Forelimb muscle (tissue), 1 donor: ENCODE measurements around the gene SMURF1. TPM values are rescaled to one million over a fixed set of nuclear protein-coding genes. Genes with fewer than 3 reads are reported as not detected.

Experiments used
- DNase-seq: peaks from one replicate; pipeline ENCODE4 v3.0.0-alpha.2; 2013; ENCODE audit warnings: low read depth
- polyA plus RNA-seq: library from polyadenylated mRNA; unstranded; fragments of 120-200 nt; gene quantifications from one replicate; pipeline ENCODE4 v1.2.1, GENCODE V29; 2013; ENCODE audit not compliant: insufficient read length

The SMURF1 gene
- polyA plus RNA-seq, 1 donor: 8.8 TPM

DNA sequence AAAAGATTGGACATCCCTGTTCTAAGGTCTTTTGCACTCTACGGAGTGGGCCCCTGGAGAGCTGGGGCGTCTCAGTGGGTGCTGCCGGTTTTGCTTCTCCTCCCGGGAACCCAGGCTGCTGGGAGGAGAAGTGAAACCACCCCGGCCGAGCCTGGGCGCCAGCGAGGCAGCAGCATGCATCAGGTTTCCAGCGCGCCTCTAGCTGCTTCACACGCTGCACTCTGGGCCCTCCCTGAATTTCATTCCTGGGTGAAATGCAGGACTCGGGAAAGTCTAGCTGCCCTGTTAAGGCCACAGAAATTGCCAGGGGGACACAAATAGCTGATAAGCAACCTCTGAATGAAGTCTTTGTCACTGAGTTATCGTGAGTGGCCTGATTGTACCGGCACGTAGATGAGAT is 138.1 kb downstream of the SMURF1 start:
- no peak for DNase-seq

DNA sequence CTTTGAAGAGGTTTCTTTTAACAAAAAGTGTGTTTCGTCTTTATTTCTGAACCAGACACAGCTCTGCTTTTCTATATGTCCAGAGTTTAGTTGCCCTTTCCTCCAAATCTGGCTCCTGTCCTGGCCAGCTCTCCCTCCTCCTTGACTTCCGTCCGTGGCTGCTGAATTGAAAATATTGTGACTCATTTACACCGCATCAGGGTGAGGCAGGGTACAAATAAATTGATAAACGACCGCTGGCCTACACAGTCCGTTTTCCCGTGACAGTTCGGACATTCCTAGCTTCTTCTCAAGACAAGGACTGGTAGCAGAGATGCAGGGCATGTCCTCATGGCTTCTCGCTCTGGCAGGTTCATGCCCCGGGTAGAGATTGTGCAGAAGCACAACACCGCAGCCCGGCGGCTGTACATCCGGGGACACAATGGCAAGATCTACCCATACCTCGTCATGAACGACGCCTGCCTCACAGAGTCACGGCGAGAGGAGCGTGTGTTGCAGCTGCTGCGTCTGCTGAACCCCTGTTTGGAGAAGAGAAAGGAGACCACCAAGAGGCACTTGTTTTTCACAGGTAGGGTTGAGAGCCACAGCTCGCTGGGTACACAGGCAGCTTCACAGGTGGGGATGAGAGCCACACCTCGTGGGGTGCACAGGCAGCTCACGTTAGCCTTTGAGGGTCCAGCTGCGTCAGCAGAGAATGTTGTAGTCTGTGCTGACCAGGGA is 139.0 kb downstream of the SMURF1 start:
- DNase-seq: no peak

DNA sequence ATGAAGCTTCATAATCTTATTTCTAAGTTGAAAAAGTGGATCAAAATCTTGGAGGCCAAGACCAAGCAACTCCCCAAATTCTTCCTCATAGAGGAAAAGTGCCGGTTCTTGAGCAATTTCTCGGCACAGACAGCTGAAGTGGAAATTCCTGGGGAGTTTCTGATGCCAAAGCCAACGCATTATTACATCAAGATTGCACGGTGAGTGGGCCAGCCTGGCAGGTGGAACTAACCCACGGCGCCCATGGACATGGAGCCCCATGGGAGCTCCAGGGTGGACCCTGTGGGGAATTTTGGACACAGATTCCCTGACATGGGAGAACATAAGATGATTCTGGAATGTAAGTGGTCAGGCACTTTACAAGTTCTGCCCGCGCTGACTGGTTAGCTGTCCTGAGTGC is 139.7 kb downstream of the SMURF1 start:
- DNase-seq: no peak

DNA sequence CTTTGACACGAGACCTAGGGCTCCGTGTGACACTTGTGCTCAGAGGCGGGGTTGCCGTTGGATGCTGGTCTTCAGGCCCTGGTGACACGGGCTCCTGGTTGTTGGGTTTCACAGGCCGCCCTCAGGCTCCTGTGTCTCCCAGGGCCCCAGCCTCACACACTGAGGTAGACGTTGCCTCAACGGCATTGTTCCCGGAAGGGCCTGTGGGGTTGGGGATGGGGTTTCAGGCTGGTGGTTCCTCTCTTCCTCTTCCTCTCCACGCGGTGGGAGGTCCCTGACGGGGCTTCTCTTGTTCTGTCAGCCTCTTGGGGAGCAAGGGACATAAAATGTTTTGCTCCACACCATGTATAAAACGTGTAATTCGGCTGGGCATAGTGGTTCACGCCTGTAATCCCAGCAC is 140.5 kb downstream of the SMURF1 start:
- DNase-seq: no peak

DNA sequence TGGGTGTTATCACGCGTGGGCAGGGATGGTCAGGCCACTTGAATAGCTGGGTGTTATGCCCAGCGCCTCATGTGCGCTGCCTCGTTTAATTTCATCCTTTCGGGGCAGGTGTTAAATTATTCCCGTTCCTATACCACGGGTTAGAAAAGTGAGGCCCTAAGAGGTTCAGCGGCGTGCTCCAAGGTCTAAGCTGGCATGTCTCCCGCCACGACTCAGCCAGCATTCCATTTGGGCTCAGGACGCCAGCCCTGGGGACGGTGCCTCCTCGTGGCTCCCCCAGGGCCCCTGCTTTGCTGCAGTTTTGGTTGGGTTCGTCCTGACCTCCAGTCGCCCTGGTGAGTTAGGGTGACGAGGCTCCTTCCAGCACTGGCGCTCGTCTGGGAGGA is 141.1 kb downstream of the SMURF1 start:
- DNase-seq: no peak

DNA sequence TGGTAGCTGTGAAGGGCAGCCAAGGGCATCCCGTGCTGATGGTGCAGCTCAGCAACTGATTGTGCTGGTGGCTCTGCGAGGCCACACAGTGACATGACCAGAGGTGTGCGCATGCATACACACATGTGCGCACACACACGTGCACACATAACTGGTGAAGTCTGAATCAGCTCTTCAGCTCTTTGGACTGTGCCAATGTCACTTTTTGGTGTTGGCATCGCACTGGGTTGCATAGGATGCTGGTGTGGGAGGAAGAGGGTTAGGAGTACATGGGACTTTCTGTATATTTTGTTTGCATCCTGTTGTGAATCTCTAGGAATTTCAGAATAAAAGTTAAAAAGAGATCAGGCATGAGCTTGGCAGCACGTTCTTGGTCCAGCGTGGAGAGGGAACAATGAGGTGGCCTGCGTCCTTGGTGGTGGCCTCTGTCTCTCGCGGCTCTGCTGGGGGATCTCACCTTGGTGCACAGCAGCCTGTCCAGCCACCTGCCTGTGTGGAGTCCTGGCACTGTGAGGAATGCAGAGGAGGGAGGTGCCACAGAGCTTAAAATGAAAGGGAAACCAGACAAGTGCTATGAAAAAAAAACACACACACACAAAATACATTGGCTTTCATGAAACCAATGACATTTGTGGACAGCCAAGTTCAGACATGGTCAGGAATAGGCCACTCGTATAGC is 141.6 kb downstream of the SMURF1 start:
- DNase-seq: no peak

DNA sequence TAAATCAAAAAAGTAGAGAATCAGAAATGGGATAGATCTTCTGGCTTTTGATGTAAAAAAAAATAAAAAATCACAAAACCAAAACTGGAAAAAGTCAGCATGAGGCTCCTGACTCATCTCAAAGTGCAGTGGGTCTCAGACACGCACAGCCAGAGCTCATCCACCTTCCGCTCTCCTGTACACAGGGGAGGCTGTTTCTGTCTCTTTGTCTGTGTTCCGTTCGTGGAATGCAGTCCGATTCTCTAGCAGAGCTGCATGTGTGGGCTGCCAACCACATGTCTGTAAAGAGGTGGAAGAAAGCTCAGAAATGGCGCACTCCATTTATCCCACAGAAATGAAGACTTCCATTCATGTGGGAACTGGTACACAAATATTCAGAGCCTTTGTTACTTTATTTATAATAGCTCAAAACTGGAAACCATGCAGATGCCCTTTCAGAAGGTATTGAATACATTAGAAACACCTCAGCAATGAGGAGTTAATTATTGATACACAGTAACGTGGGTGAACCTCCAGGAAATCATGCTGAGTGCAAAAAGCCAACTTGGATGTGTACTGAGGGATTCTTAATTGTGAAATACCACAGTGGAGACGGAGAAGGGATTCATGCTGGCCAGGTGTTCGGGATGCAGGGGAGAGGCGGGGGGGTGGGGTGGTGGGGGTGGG is 142.3 kb downstream of the SMURF1 start:
- no peak for DNase-seq

DNA sequence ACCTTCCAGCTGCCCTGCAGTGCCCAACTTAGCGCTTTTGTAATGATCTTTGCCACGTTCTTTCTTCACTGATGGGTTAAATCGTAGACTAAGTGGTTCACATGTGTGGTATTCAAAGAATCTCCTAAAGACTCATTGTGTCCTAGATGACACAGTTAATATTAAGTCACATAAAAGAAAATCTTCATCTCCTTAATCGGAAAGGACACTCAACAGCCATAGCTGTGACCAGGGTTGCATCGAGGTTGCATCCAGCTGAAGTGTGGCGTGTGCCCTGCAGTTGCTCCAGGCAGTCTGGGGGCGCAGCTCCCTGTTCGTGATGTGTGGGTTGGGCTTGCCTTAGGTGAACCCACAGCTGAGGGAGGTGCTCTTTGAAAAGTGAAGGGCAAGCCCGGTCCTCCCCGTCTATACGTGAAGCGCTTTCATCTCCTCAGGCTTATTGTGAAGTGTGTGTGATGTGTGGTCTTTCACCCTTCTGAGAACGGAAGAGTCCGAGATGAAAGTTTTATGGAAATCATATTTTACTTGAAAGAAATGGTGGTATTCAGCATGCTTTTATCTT is 142.9 kb downstream of the SMURF1 start:
- no peak for DNase-seq

DNA sequence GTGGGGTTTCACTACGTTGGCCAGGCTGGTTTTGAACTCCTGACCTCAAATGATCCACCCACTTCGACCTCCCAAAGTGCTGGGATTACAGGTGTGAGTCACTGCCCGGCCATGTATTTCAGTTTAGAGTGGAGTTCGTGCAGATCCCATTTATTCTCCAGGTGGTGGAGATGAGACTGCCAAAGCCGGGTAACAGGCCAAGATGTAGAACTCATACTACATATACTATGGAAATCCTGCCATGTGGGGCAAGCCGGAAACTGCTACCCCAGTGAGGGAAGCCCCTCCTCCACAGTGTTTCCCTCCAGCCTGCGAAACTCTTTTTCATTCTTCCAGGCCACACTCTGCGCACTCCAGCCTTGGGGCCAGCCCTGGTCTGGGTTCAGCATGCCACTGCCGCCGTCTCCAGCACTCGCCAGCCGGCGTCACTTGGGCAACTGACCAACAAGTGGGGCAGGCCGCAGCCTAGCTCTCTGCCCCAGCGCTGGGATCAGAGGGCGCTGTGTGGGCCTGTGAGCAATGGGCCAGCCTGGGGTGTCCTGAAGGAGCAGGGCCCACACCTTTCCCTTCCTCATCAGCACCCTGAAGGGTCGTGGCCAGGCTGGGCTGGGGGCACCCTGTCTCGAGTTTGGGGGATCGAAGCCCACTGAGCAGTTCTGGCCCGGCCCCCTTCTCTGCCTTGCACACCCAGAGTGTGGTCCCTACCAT is 143.6 kb downstream of the SMURF1 start:
- no peak for DNase-seq

DNA sequence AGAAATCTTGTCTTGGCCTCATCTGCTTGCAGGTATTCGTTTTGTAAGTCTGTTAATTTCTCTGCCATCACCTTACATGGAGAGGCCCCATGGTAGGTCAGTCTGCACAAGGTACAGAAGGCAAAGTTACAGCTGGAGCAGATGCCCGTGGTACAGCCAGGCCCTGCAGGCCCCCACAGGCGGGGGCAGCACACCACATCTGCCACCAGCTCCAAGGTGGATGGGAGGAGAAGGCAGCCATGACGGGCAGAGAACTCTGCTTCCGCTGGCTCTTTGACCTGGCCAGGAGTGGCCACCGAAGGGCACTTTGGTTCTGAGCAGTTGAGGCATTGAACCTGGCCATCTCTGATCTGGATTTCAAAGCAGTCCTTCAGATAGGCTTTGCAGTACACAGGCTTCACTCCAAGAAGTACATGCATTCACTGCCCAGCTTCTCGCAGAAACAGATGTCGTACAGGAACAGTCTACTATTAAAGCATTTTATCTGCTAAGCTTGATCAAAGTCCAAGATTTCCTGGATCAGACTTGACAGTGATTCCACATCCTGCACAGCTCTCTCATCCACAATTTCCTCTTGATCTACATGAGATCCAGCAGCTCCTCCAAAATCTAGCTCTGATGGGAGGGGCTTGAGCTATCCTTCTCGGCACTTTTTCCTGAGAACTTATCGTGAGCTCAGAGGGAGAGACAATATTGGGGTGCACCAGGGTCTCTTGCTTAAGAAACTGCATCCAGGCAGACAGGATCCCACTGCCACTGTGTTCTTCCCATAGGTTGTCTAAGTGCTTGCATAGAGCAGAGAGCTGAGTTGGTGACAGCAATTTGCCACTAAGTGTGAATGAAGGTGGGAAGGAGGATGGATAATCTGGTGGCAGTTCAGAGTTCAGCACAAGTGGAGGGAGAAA is 144.8 kb downstream of the SMURF1 start:
- no peak for DNase-seq

DNA sequence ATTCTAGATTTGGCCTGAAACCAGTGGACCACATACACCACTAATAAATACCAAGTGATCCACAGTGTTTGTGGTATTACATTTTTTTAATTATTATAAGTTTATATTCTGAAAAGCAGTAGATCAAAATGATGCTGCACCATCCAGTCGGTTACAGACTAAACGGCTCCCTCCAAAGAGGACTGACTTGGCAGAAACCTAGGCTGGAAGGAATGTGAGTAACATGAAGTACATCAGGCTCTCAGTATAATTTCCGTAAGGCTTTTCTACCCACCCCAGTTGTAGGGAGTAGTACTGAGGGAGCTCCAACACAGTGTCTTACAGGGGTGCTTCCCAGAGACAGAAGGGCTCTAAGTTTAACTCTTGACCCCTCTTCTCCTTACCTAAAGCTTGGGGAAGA is 146.1 kb downstream of the SMURF1 start:
- DNase-seq: no peak

DNA sequence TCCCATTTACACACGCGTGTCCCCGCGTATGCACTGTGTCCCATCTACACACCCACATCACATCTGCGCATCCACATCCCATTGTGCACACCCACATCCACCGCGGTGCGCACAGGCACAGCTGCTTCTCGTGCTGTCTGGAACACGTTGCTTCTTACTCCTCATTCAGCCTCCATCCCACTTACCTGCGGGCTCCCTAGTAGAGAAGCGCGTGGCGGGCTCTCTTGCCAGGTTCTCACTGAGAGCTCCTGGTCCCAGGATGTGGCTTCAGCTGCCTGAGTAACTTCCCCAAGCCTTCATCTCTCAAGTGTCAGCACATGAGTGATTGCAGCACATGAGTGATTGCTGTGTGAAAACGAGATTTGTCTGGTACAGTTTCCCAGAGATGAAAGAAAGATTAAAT is 147.8 kb downstream of the SMURF1 start:
- DNase-seq: no peak

DNA sequence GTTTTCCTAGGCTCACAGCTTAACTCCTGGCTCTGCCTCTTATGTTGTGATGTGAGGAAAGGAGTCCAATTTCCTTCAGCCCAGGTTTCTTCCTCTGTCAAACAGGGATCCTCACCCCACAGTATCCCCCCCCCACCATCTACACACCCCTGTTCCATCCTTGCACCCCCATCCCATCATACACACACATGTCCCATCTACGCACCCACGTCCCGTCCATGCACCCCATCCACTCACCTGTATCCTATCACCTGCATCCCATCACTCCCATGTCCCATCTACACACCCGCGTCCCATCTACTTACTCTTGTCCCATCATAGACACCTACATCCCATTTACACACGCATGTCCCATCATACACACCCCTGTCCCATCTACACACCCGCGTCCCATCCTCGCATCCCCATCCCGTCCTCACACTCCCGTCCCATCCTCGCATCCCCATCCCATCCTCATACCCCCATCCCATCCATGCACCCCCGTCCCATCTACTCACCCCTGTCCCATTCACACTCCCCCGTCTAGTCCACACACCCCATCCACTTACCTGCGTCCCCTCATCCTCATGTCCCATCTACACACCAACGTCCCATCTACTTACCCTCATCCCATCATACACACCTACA is 148.3 kb downstream of the SMURF1 start:
- no peak for DNase-seq

DNA sequence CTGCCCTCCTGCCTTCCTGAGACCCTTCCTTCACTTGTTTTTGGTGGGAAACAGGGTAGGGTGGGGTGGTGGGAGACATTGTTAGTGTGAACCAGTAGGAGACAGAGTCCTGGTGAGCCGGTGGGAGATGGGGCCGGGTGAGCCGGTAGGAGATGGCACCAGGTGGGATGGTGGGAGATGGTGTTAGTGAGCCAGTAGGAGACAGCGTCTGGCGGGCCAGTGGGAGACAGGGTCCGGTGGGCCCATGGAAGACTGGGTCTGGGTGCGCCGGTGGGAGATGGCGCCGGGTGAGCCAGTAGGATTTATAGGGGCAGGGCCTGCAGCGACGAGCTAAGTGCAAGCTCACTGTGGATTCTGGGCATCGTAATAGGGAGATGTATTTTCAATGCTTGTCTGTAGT is 148.8 kb downstream of the SMURF1 start:
- DNase-seq: no peak

DNA sequence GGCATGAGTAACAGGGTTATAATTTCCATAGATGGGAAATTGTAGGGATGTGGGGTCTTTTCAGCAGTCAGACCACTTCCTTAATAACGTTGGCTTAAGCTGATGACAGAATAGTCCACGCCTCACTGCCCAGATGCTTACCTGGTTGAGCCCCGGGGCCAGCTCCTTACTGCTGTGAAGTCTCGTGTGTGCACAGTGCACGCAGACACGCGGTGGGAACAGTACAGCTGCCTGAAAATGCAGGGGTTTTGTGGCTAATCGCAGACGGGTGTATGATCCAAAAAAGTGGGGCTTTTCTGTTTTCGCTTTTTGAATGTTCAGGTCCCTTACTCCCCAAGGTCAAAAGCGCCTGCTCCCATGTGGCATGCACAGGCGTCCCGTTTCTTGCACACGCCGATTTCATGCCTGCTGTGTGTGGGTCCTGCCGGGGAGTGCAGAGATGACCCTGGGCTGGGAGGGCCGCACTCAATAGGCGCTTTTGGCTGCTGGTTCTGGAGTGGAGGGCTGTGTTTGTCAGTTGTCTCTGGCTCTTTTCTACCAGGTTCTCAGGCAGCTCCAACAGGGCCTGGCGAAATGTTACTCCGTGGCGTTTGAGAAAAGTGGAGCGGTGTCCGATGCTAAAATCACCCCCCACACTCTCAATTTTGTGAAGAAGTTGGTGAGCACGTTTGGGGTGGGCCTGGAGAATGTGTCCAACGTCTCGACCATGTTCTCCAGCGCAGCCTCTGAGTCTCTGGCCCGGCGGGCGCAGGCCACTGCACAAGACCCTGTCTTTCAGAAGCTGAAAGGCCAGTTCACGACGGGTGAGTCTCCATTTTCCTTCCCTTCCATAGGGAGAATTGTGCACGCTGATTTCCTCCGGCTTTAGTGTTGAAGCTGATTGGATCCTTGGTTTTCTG is 149.6 kb downstream of the SMURF1 start:
- no peak for DNase-seq

DNA sequence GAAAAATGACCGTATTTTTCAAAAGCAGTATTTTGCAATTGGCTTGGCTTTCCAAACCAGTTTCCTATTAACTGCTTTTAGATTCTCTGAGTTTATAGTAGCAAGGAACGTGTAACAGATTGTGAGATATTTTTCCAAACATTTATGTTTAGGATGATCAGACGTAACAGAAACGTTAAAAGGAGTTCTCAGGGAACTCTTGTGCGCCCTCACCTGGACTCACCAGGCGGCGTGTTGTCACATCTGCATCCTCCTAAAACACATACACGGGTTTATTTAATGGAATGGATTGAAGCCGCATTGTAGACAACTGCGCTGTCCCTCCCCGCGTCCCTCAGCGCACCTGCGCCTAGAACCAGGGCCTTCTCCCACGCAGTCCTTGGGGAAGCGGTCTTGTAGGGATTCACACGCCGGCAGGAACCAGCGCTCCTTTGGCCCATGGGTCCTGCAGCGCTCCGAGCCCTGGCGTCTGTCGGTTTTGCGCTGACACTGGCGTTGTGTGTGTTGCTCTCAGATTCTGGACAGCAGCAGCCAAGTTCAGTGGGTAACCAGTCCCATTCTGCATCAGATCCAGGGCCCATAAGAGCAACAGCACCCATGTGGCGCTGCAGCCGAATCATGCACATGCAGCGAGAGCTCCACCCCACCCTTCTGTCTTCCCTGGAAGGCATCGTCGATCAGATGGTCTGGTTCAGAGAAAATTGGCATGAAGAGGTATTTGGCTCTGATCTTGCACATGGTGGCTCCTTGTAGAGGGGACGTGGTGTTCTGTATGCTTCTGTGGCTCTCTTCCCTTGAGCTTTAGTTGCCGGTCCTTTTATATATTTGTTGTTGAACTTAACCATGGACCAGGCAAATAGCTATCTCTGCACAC is 150.6 kb downstream of the SMURF1 start:
- DNase-seq: no peak

DNA sequence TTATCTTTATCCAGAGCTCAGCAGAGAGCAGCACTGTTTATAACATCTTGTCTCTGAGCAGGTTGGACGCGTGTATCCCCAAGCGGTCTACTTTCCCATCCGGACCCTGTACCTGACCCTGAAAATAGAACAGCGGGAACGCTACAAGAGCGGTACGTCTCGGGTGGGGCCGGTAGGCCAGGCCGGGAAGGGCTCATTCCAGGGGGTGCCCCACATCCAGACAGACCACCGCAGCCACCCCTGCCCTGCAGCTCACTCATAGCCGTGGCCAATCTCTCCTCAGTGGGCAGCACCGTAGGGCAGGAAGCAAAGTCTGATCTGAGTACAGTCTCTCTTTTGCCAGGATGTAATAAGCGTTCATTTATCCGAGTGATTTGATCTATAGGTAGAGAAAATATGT is 151.8 kb downstream of the SMURF1 start:
- no peak for DNase-seq

DNA sequence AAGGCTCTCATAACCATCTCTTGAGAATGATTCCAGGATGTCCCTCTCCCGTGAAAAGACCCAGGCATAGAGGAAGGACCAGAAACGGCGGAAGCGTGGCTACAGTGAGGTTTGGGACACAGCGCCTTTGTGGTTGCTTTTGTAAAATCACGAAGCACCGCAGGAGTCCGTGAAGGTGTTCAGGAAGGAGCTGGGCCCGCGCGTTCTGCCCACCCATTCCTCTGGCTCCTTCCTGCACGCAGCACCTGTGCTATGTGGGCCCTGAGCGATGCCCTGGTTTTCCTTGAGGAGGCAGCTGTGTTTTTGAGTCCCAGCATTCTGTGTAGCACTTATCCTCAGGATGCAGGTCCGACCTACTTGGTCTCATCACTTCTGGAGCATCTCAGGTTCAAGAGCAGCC is 152.8 kb downstream of the SMURF1 start:
- no peak for DNase-seq

DNA sequence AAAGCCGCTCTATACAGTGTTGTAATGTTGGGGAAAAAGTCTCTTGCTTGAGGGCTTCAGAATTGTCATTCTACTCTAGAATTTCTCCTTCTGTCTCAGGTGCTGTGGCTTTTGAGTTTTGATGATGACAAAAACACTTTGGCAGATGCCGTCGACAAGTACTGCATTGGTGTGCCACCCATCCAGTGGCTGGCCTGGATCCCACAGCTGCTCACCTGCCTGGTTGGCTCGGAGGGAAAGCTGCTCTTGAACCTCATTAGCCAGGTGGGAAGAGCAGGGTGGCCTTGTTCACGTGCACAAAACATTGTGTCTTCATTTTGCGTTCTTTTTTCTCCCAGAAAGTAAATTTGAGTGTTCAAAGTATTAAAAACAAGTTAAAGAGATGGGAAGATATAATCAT is 153.6 kb downstream of the SMURF1 start:
- DNase-seq: no peak
